ENCODE measurements around the gene UFSP1.

UFSP1 gene

DNA sequence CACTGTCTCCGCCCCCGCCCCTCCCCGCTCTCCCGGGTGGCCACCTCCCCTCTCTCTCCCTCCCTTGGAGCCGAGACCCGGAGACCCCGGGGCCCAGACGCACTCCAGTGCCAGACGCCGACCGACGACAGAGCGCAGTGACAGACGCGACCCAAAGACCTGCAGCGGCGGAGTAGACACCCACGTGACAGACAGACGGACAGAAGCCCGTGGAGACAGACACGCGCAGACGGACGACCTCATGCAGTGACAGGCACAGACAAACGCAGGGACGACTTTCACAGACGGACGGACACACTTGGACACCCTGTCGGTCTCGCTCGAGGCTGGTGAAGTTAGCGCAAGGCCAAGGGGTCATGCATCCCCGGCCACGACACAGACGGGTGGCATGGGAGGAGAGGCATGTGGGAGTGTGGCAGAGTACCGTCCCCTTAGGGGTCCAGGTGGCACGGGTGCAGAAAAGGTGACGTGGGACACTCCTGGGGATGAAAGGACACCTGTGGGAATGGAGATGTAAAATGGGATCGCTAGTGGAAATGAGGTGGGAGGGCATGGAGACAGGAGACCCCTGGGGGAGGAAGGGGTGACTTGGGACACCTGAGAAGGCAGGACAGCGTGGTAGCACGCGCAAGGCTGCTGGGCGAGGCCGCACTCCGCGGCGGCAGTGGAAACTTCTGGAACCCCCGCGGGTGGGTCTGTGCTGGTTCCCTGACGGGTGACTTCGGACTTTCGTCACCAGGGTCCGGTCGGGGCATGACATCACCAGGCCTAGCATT lies 6.6 kb upstream of the UFSP1 start:
- no peak for TF ChIP-seq POLR2A (IDR thresholded peaks at IDR 0.05; ENCODE audit: extremely low read depth, insufficient read length)
- no peak overlapping the region for H3K4me3 ChIP-seq (ENCODE audit: low read depth, low read length)
- peak; percentile 59 for DNase-seq (ENCODE audit: low read depth)

GRCh38 chr7:100895701-100895955 lies 6.1 kb upstream of the UFSP1 start, which contains the start of gene ACHE:
Gene ACHE, minus strand, starts transcription at chr7:100895888. Its CDS starts 1,656 bp downstream, at chr7:100894232.
- no peak for DNase-seq (ENCODE audit: low read depth)
- no peak within 1 kb of the TSS for H3K4me3 ChIP-seq (ENCODE audit: low read depth, low read length)
- TF ChIP-seq CTCF (IDR thresholded peaks at IDR 0.05; ENCODE audit: low read depth, low read length) (no peak), POLR2A (IDR thresholded peaks at IDR 0.05; ENCODE audit: extremely low read depth, insufficient read length) (no peak), MYC (IDR thresholded peaks at IDR 0.05; ENCODE audit: low read depth, low read length) (no peak)
- TF ChIP-seq, protein P1, sequence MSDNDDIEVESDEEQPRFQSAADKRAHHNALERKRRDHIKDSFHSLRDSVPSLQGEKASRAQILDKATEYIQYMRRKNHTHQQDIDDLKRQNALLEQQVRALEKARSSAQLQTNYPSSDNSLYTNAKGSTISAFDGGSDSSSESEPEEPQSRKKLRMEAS (IDR thresholded peaks at IDR 0.05; ENCODE audit: low read depth, low read length): no peak

DNA sequence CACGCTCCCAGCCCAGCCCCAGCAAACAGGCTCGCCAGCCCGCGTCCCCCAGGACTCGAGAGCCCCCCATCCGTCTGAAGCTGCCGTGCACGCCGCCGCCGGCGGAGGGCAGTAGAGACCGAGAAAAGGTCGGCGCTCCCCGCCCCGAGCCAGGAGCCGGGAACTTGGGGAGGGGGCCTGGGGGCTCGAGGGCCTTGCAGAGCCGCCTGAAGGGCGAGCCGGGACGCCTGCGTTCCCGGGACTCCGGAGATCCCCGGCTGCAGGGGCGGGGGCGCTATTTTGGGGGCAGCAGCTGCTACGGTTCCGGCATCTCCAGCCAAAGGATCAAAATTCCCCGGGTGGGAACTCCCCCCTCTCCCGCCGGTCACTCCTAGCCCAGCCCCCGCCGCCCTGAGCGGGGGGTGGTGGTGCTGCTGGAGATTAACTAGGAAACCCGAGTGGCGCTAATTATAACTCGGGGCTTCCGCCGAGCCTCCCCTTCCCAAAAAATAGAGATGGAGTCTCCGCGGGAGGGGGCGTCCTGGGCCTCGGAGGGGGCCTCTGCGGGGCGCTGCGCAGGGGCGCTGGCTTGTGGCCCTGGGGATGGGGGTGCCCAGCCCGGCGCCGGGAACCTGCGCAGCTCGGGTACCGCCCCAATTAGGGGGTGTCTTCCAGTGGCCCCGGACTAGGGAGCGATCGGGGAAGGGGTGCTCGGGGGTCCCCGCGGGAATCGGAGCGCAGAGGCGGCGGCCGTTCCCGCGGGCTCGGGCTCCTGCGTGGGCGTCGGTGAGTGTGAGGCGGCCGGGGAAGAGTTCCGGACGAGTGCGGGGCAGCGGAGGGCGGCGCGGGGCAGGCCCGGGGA lies 5.6 kb upstream of the UFSP1 start:
- peak; percentile 67 for DNase-seq (ENCODE audit: low read depth)
- H3K4me3 ChIP-seq (ENCODE audit: low read depth, low read length): no peak overlapping the region
- TF ChIP-seq, protein P1 (IDR thresholded peaks at IDR 0.05; ENCODE audit: low read depth, low read length): peak; percentile 62
- TF ChIP-seq CTCF (IDR thresholded peaks at IDR 0.05; ENCODE audit: low read depth, low read length) (peak; percentile 85), POLR2A (IDR thresholded peaks at IDR 0.05; ENCODE audit: extremely low read depth, insufficient read length) (no peak)

DNA sequence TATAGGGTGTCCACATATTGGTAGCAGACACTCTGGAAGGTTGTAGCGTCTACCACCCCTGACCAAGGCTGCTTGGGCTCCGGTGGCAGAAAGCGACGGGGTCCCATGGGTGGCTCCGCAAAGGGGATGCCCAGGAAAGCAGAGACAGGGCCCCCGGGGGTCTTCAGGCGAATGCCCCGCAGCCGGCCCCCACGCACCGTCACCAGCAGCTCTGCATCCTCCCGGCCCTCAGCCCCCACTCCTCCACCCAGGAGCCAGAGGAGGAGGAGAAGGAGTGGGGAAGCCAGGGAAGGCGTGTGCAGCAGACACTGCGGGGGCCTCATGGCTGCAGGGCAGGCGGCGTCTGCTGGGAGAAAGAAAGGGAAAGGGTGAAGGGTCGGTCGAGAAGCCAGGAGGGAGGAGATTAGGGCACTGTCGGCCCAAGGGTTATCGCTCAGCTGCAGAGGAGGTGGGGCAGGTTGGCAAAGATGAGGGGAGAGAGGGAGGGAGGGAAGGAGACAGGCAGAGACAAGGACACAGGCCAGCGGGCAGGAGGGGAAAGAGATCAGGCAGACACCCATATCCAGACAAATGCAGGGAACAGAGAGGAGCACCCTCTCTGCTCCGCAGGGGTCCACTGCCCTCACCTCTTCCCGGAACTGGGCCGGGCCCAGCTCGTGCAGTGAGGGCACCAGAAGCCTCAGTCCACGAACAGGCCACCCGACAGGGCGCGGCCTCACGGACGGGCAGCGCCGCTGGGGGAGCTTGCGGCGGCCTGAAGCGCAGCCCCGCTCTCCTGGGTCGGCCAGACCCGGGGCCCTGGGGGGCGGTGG lies 4.6 kb upstream of the UFSP1 start:
- TF ChIP-seq POLR2A (IDR thresholded peaks at IDR 0.05; ENCODE audit: extremely low read depth, insufficient read length) (no peak), CTCF (IDR thresholded peaks at IDR 0.05; ENCODE audit: low read depth, low read length) (no peak), MYC (IDR thresholded peaks at IDR 0.05; ENCODE audit: low read depth, low read length) (no peak)
- TF ChIP-seq, protein P1 (IDR thresholded peaks at IDR 0.05; ENCODE audit: low read depth, low read length): no peak
- no peak for DNase-seq (ENCODE audit: low read depth)
- no peak overlapping the region for H3K4me3 ChIP-seq (ENCODE audit: low read depth, low read length)

- no peak for DNase-seq (ENCODE audit: low read depth)
- TF ChIP-seq MYC (IDR thresholded peaks at IDR 0.05; ENCODE audit: low read depth, low read length) (no peak), POLR2A (IDR thresholded peaks at IDR 0.05; ENCODE audit: extremely low read depth, insufficient read length) (no peak), CTCF (IDR thresholded peaks at IDR 0.05; ENCODE audit: low read depth, low read length) (no peak)
- TF ChIP-seq, protein P1 (IDR thresholded peaks at IDR 0.05; ENCODE audit: low read depth, low read length): no peak
- H3K4me3 ChIP-seq (ENCODE audit: low read depth, low read length): no peak overlapping the region
Measured at GRCh38 chr7:100893318-100893895, 3.9 kb upstream of the UFSP1 start.
